Panc1 (cell line): Measurements from ENCODE around the gene EYS.

Experiments used
- POLR2AphosphoS5 ChIP-seq: IDR thresholded peaks from 2 replicates; pipeline ENCODE4 v1.6.1; 2012; ENCODE audit warnings: mild to moderate bottlenecking, low read depth, low read length, moderate library complexity
- SIN3A ChIP-seq: IDR thresholded peaks from 2 replicates; pipeline ENCODE4 v1.6.1; 2012; ENCODE audit warnings: low read depth, mild to moderate bottlenecking, low read length, moderate library complexity, borderline replicate concordance; ENCODE audit not compliant: insufficient read depth
- TF ChIP-seq, protein P1 (sequence below): fragments of 450-650 bp; IDR thresholded peaks from 2 replicates; pipeline ENCODE4 v1.5.1; 2017; ENCODE audit warnings: mild to moderate bottlenecking
- TF ChIP-seq, protein P2 (sequence below), 2 experiments: IDR thresholded peaks; 2 replicates each; pipeline ENCODE4 v1.6.1; 2011 to 2012; ENCODE audit warnings: low read depth in 2 of 2, control low read depth in 1 of 2, low read length in 1 of 2, mild to moderate bottlenecking in 1 of 2, moderate library complexity in 1 of 2; ENCODE audit not compliant: insufficient read depth in 1 of 2

DNA sequence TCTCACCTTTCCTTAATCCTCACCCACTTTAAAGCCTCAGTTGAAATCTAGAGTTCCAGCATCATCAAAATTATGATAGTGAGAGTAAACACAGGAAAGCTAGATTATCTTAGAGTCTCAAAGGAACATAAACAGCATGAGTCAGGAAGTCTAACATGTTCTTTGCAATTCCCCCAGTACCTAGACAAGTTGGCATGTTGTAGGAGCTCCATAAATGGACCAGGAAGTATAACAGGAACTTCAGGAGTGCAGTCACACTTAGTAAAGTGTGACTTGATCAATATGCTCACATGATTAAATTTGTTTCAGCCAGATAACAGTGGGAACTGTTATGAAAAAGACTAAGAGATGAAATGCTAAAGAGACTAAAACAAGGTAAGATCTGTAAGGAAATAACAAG is 834.4 kb downstream of the EYS start:
- no peak for TF ChIP-seq POLR2AphosphoS5
- TF ChIP-seq, protein P1, sequence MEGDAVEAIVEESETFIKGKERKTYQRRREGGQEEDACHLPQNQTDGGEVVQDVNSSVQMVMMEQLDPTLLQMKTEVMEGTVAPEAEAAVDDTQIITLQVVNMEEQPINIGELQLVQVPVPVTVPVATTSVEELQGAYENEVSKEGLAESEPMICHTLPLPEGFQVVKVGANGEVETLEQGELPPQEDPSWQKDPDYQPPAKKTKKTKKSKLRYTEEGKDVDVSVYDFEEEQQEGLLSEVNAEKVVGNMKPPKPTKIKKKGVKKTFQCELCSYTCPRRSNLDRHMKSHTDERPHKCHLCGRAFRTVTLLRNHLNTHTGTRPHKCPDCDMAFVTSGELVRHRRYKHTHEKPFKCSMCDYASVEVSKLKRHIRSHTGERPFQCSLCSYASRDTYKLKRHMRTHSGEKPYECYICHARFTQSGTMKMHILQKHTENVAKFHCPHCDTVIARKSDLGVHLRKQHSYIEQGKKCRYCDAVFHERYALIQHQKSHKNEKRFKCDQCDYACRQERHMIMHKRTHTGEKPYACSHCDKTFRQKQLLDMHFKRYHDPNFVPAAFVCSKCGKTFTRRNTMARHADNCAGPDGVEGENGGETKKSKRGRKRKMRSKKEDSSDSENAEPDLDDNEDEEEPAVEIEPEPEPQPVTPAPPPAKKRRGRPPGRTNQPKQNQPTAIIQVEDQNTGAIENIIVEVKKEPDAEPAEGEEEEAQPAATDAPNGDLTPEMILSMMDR: no peak
- TF ChIP-seq, protein P2, sequence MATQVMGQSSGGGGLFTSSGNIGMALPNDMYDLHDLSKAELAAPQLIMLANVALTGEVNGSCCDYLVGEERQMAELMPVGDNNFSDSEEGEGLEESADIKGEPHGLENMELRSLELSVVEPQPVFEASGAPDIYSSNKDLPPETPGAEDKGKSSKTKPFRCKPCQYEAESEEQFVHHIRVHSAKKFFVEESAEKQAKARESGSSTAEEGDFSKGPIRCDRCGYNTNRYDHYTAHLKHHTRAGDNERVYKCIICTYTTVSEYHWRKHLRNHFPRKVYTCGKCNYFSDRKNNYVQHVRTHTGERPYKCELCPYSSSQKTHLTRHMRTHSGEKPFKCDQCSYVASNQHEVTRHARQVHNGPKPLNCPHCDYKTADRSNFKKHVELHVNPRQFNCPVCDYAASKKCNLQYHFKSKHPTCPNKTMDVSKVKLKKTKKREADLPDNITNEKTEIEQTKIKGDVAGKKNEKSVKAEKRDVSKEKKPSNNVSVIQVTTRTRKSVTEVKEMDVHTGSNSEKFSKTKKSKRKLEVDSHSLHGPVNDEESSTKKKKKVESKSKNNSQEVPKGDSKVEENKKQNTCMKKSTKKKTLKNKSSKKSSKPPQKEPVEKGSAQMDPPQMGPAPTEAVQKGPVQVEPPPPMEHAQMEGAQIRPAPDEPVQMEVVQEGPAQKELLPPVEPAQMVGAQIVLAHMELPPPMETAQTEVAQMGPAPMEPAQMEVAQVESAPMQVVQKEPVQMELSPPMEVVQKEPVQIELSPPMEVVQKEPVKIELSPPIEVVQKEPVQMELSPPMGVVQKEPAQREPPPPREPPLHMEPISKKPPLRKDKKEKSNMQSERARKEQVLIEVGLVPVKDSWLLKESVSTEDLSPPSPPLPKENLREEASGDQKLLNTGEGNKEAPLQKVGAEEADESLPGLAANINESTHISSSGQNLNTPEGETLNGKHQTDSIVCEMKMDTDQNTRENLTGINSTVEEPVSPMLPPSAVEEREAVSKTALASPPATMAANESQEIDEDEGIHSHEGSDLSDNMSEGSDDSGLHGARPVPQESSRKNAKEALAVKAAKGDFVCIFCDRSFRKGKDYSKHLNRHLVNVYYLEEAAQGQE (IDR thresholded peaks at IDR 0.05; ENCODE audit: insufficient read depth in 1 of 2, low read depth in 2 of 2, low read length in 1 of 2): no peak
- no peak for TF ChIP-seq SIN3A
